Activated CD4-positive, alpha-beta T cell treated with anti-CD3 and anti-CD28 coated beads for 36 hours (primary cell): ENCODE data around the gene TMPRSS3. TPM values are rescaled to one million over a fixed set of nuclear protein-coding genes. Genes with fewer than 3 reads are reported as not detected.
A peak's percentile ranks its signal among the peaks of the same experiment; 100 is the strongest.

Experiments used
- ATAC-seq: fragments of 200-7000 bp; cut with Tn5 transposase; one replicate; pipeline ENCODE4 v1.10.0; 2021; ENCODE audit warnings: mild to moderate bottlenecking, moderate library complexity
- CTCF ChIA-PET: fragments of 350-600 bp; sonication (Branson Sonifier 250); formaldehyde crosslinking; loops from one replicate; lab custom pipeline; 2021; ENCODE audit warnings: antibody characterized with exemption; lab: Charles Lee
- POLR2A ChIA-PET: fragments of 350-600 bp; sonication (Branson Sonifier 250); formaldehyde crosslinking; loops from one replicate; lab custom pipeline; 2021; ENCODE audit warnings: antibody characterized with exemption, inconsistent platforms; lab: Charles Lee
- DNase-seq: peaks from one replicate; pipeline ENCODE4 v3.0.0-alpha.2; 2020
- H3K27ac Mint-ChIP-seq: one replicate; pipeline ENCODE4 v1.8.0; 2021; ENCODE audit warnings: mixed read lengths
- H3K27me3 Mint-ChIP-seq: one replicate; pipeline ENCODE4 v1.8.0; 2021; ENCODE audit warnings: mixed read lengths
- H3K36me3 Mint-ChIP-seq: one replicate; pipeline ENCODE4 v1.8.0; 2021; ENCODE audit warnings: low read depth, mixed read lengths
- H3K4me1 Mint-ChIP-seq: one replicate; pipeline ENCODE4 v1.8.0; 2021; ENCODE audit warnings: mixed read lengths
- H3K4me3 Mint-ChIP-seq: one replicate; pipeline ENCODE4 v1.8.0; 2021; ENCODE audit warnings: mild to moderate bottlenecking, moderate library complexity, mixed read lengths
- H3K9me3 Mint-ChIP-seq: one replicate; pipeline ENCODE4 v1.8.0; 2021; ENCODE audit warnings: low read depth, mixed read lengths
- intact Hi-C, 2 experiments: fragments of 100-400 bp; cut with DNase I in 1 of 2; cut with micrococcal nuclease in 1 of 2; formaldehyde crosslinking; loops; one replicate each; pipeline versions ENCODE4 v1.14.2 to v1.15.1; 2022 to 2024; cut with DNase I, micrococcal nuclease
- total RNA-seq, 2 experiments: library from RNA; stranded (reverse); gene quantifications; one replicate each; pipeline ENCODE4 v1.2.3, GENCODE V29; 2021

The TMPRSS3 gene
- total RNA-seq, 2 experiments from 2014 or later, result 99.1 to 113 TPM

GRCh38 chr21:42401154-42401553 is 5.3 kb upstream of the TMPRSS3 start:
- ATAC-seq (no peak), DNase-seq (no peak)
- ChIA-PET CTCF (interaction anchor here (0.9 to 7.7 kb wide), 4 partner anchors 9 to 40 kb away, joined by 3 to 56 read pairs (median 4); no protein-coding TSS in a partner anchor), POLR2A (interaction anchor here (0.7 kb wide), 1 partner anchor 17 kb away, joined by 5 read pairs; no protein-coding TSS in a partner anchor)
- Mint-ChIP-seq H3K27me3 (no peaks in the 10 kb centered on the region), H3K4me3 (peak overlapping the region; percentile 99), H3K9me3 (peaks cover 9% of the 10 kb centered on the region), H3K4me1 (peaks cover 56% of the 10 kb centered on the region), H3K27ac (peak overlapping the region; percentile 93), H3K36me3 (peaks cover 76% of the 10 kb centered on the region)
- intact Hi-C loops, result loop anchor here (1.0 to 10.0 kb wide), 6 partner anchors 8 to 1326 kb away; partner anchors contain the start of gene MX2 (in 1 of the 2)

- peaks cover 9% of the 10 kb centered on the region for H3K9me3 Mint-ChIP-seq
- peaks cover 58% of the 10 kb centered on the region for H3K4me1 Mint-ChIP-seq
- ChIA-PET POLR2A (interaction anchor here (0.7 to 0.8 kb wide), 2 partner anchors 13 to 17 kb away, joined by 3 to 5 read pairs; no protein-coding TSS in a partner anchor), CTCF (interaction anchor here (0.7 to 7.7 kb wide), 7 partner anchors 9 to 40 kb away, joined by 3 to 56 read pairs (median 4); no protein-coding TSS in a partner anchor)
- ATAC-seq (peak; percentile 34), DNase-seq (no peak)
- intact Hi-C loops, result loop anchor here (1.0 to 10.0 kb wide), 6 partner anchors 14 to 1327 kb away; partner anchors contain the start of gene MX2 (in 1 of the 2)
- peak overlapping the region; percentile 48 for H3K4me3 Mint-ChIP-seq
- H3K36me3 Mint-ChIP-seq, result peaks cover 75% of the 10 kb centered on the region
- H3K27ac Mint-ChIP-seq, result peak overlapping the region; percentile 89
- H3K27me3 Mint-ChIP-seq, result no peaks in the 10 kb centered on the region
Observed at GRCh38 chr21:42400525-42400924, 4.7 kb upstream of the TMPRSS3 start.

- H3K36me3 Mint-ChIP-seq, result peaks cover 67% of the 10 kb centered on the region
Observed at GRCh38 chr21:42398436-42399028, 2.7 kb upstream of the TMPRSS3 start.

GRCh38 chr21:42397746-42398394 is 2.0 kb upstream of the TMPRSS3 start:
- H3K4me1 Mint-ChIP-seq, result peaks cover 79% of the 10 kb centered on the region
- POLR2A ChIA-PET, result no interaction called here
- peaks cover 69% of the 10 kb centered on the region for H3K36me3 Mint-ChIP-seq
- DNase-seq (peak; percentile 52), ATAC-seq (no peak)
- H3K4me3 Mint-ChIP-seq, result peak overlapping the region; percentile 3
- H3K27me3 Mint-ChIP-seq, result no peaks in the 10 kb centered on the region
- intact Hi-C loops, result no loop called here
- peak overlapping the region; percentile 68 for H3K27ac Mint-ChIP-seq
- H3K9me3 Mint-ChIP-seq, result peaks cover 9% of the 10 kb centered on the region
- CTCF ChIA-PET, result interaction anchor here (1.0 to 7.7 kb wide), 2 partner anchors 25 to 159 kb away, joined by 5 to 56 read pairs; no protein-coding TSS in a partner anchor

More at GRCh38 chr21:42398436-42399028, 2.7 kb upstream of the TMPRSS3 start:
- ChIA-PET POLR2A (interaction anchor here (0.6 to 0.8 kb wide), 2 partner anchors 22 to 397 kb away, joined by 3 to 6 read pairs; no protein-coding TSS in a partner anchor), CTCF (interaction anchor here (1.0 to 7.7 kb wide), 3 partner anchors 24 to 160 kb away, joined by 4 to 56 read pairs (median 5); no protein-coding TSS in a partner anchor)
- Mint-ChIP-seq H3K9me3 (peaks cover 9% of the 10 kb centered on the region), H3K4me3 (peak overlapping the region; percentile 3), H3K27ac (peak overlapping the region; percentile 68), H3K4me1 (peaks cover 74% of the 10 kb centered on the region), H3K27me3 (no peaks in the 10 kb centered on the region)
- no peak for DNase-seq
- intact Hi-C loops, result no loop called here
- ATAC-seq, result no peak

GRCh38 chr21:42396799-42397745 is 1.2 kb upstream of the TMPRSS3 start:
- Mint-ChIP-seq H3K4me1 (peaks cover 81% of the 10 kb centered on the region), H3K27me3 (no peaks in the 10 kb centered on the region), H3K4me3 (peak overlapping the region; percentile 13), H3K36me3 (peaks cover 70% of the 10 kb centered on the region), H3K9me3 (peaks cover 7% of the 10 kb centered on the region), H3K27ac (peak overlapping the region; percentile 68)
- no peak for DNase-seq
- ChIA-PET CTCF (interaction anchor here (1.0 kb wide), 1 partner anchor 36 kb away, joined by 3 read pairs; no protein-coding TSS in a partner anchor), POLR2A (no interaction called here)
- intact Hi-C loops, result no loop called here
- ATAC-seq, result no peak

GRCh38 chr21:42395302-42395701 is 550 bp downstream of the TMPRSS3 start:
- POLR2A ChIA-PET, result no interaction called here
- Mint-ChIP-seq H3K4me1 (peaks cover 81% of the 10 kb centered on the region), H3K4me3 (no peak overlapping the region), H3K27me3 (no peaks in the 10 kb centered on the region), H3K9me3 (no peaks in the 10 kb centered on the region), H3K36me3 (peaks cover 76% of the 10 kb centered on the region), H3K27ac (peak overlapping the region; percentile 23)
- intact Hi-C loops, result no loop called here
- DNase-seq, result no peak
- no peak for ATAC-seq
- CTCF ChIA-PET, result interaction anchor here (0.6 kb wide), 1 partner anchor 8 kb away, joined by 3 read pairs; the partner anchor contains the start of gene UBASH3A

- Mint-ChIP-seq H3K27ac (peak overlapping the region; percentile 89), H3K4me3 (peak overlapping the region; percentile 62), H3K27me3 (no peaks in the 10 kb centered on the region), H3K4me1 (peaks cover 84% of the 10 kb centered on the region), H3K9me3 (no peaks in the 10 kb centered on the region), H3K36me3 (peaks cover 85% of the 10 kb centered on the region)
- DNase-seq (no peak), ATAC-seq (peak; percentile 34)
- CTCF ChIA-PET, result interaction anchor here (0.6 to 2.3 kb wide), 14 partner anchors 11 to 141 kb away, joined by 3 to 18 read pairs (median 3); partner anchors contain the start of gene UBASH3A
- POLR2A ChIA-PET, result interaction anchor here (0.5 to 1.6 kb wide), 12 partner anchors 10 to 163 kb away, joined by 3 to 19 read pairs (median 4); partner anchors contain the start of gene UBASH3A
- intact Hi-C loops, result loop anchor here (1.0 to 5.0 kb wide), 6 partner anchors 8 to 34 kb away; no protein-coding TSS in a partner anchor
Observed at GRCh38 chr21:42393443-42393950, 2.4 kb downstream of the TMPRSS3 start.

- intact Hi-C loops, result loop anchor here (1.0 to 5.0 kb wide), 6 partner anchors 8 to 34 kb away; no protein-coding TSS in a partner anchor
- no peaks in the 10 kb centered on the region for H3K9me3 Mint-ChIP-seq
- peaks cover 84% of the 10 kb centered on the region for H3K4me1 Mint-ChIP-seq
- ATAC-seq, result peak; percentile 94
- peak overlapping the region; percentile 89 for H3K27ac Mint-ChIP-seq
- H3K36me3 Mint-ChIP-seq, result peaks cover 85% of the 10 kb centered on the region
- H3K27me3 Mint-ChIP-seq, result no peaks in the 10 kb centered on the region
- CTCF ChIA-PET, result interaction anchor here (0.7 to 2.3 kb wide), 16 partner anchors 11 to 140 kb away, joined by 3 to 18 read pairs (median 4); partner anchors contain the start of gene UBASH3A
- peak; percentile 69 for DNase-seq
- POLR2A ChIA-PET, result interaction anchor here (0.6 to 1.6 kb wide), 11 partner anchors 11 to 163 kb away, joined by 3 to 19 read pairs (median 4); partner anchors contain the start of gene UBASH3A
- H3K4me3 Mint-ChIP-seq, result peak overlapping the region; percentile 62
Observed at GRCh38 chr21:42392731-42393442, 3.0 kb downstream of the TMPRSS3 start.

- H3K27me3 Mint-ChIP-seq, result no peaks in the 10 kb centered on the region
- no peak for ATAC-seq
- ChIA-PET CTCF (interaction anchor here (2.2 to 2.3 kb wide), 2 partner anchors 9 to 13 kb away, joined by 17 to 18 read pairs; partner anchors contain the start of gene UBASH3A), POLR2A (no interaction called here)
- H3K4me3 Mint-ChIP-seq, result no peak overlapping the region
- H3K4me1 Mint-ChIP-seq, result peaks cover 87% of the 10 kb centered on the region
- peaks cover 90% of the 10 kb centered on the region for H3K36me3 Mint-ChIP-seq
- H3K9me3 Mint-ChIP-seq, result no peaks in the 10 kb centered on the region
- DNase-seq, result no peak
- peak overlapping the region; percentile 53 for H3K27ac Mint-ChIP-seq
- intact Hi-C loops, result loop anchor here in 1 of 2 experiments (5.0 kb wide), 1 partner anchor 36 kb away; no protein-coding TSS in a partner anchor
Observed at GRCh38 chr21:42391297-42391696, 4.6 kb downstream of the TMPRSS3 start.
